H1 (cell line): ENCODE measurements around the gene PI4KB. TPM values are rescaled to one million over a fixed set of nuclear protein-coding genes. Genes with fewer than 3 reads are reported as not detected.

Experiments
- ASH2L ChIP-seq: fragments of 200-600, 300-600 bp; sonication (generic); IDR thresholded peaks from one replicate; pipeline ENCODE4 v1.7.1; 2017; ENCODE audit warnings: low read length
- ATF3 ChIP-seq: IDR thresholded peaks from 2 replicates; pipeline ENCODE4 v1.6.1; 2011; ENCODE audit warnings: low read depth, mild to moderate bottlenecking, low read length; ENCODE audit not compliant: insufficient read depth
- BACH1 ChIP-seq: IDR thresholded peaks from 2 replicates; pipeline ENCODE4 v1.6.1; 2012; ENCODE audit warnings: low read length, improper control_type of control experiment
- BRCA1 ChIP-seq: IDR thresholded peaks from 2 replicates; pipeline ENCODE4 v1.6.1; 2012; ENCODE audit warnings: low read depth, low read length, improper control_type of control experiment
- CBX5 ChIP-seq: fragments of 300-800, 300-1000 bp; sonication (generic); IDR thresholded peaks from 2 replicates; pipeline ENCODE4 v1.7.1; 2016; ENCODE audit warnings: antibody characterized with exemption, low read length, low read depth
- CHD1 ChIP-seq: IDR thresholded peaks from 2 replicates; pipeline ENCODE4 v1.6.1; 2012; ENCODE audit warnings: low read depth, low read length, improper control_type of control experiment
- CREB1 ChIP-seq: IDR thresholded peaks from 2 replicates; pipeline ENCODE4 v1.6.1; 2012; ENCODE audit warnings: inconsistent platforms
- CTBP2 ChIP-seq: IDR thresholded peaks from 2 replicates; pipeline ENCODE4 v1.7.0; 2011; ENCODE audit warnings: borderline replicate concordance, mild to moderate bottlenecking, moderate library complexity, mixed read lengths, low read length; ENCODE audit not compliant: insufficient read depth, insufficient read length
- HDAC2 ChIP-seq, 2 experiments: fragments of 300-600 bp in 1 of 2; sonication (generic) in 1 of 2; IDR thresholded peaks; 2 replicates each; pipeline ENCODE4 v1.6.1; 2011 to 2012; ENCODE audit warnings: low read depth in 2 of 2, low read length in 2 of 2, mild to moderate bottlenecking in 2 of 2, moderate library complexity in 2 of 2, borderline replicate concordance in 1 of 2, inconsistent platforms in 1 of 2
- JUN ChIP-seq: IDR thresholded peaks from 2 replicates; pipeline ENCODE4 v1.6.1; 2011; ENCODE audit warnings: low read depth, mild to moderate bottlenecking, improper control_type of control experiment, low read length
- JUND ChIP-seq: IDR thresholded peaks from 2 replicates; pipeline ENCODE4 v1.6.1; 2011; ENCODE audit warnings: mild to moderate bottlenecking, improper control_type of control experiment, low read length
- KDM4A ChIP-seq: IDR thresholded peaks from one replicate; pipeline ENCODE4 v1.7.1; 2012; ENCODE audit warnings: low read depth, mild to moderate bottlenecking, moderate library complexity, low read length, inconsistent platforms; ENCODE audit not compliant: severe bottlenecking
- MAFK ChIP-seq: IDR thresholded peaks from 2 replicates; pipeline ENCODE4 v1.6.1; 2012; ENCODE audit warnings: low read depth, mild to moderate bottlenecking, improper control_type of control experiment, low read length
- POLR2AphosphoS5 ChIP-seq: IDR thresholded peaks from 2 replicates; pipeline ENCODE4 v1.6.1; 2011; ENCODE audit warnings: low read depth, low read length
- RAD21 ChIP-seq, 2 experiments: IDR thresholded peaks in 1 of 2; conservative IDR thresholded peaks in 1 of 2; 2 replicates each; pipeline ENCODE4 v1.6.1; 2011; ENCODE audit warnings: low read depth in 2 of 2, low read length in 2 of 2, improper control_type of control experiment in 1 of 2, inconsistent platforms in 1 of 2, mild to moderate bottlenecking in 1 of 2, moderate library complexity in 1 of 2
- RNF2 ChIP-seq: fragments of 200-900, 300-1000 bp; sonication (generic); IDR thresholded peaks from 2 replicates; pipeline ENCODE4 v1.7.1; 2016; ENCODE audit warnings: borderline replicate concordance, low read depth, mild to moderate bottlenecking, antibody characterized with exemption, low read length; ENCODE audit not compliant: poor library complexity, severe bottlenecking; ENCODE audit errors: missing control alignments
- RXRA ChIP-seq: IDR thresholded peaks from 2 replicates; pipeline ENCODE4 v1.6.1; 2011; ENCODE audit warnings: low read depth, mild to moderate bottlenecking, low read length, moderate library complexity; ENCODE audit not compliant: insufficient read depth
- SIN3A ChIP-seq, 2 experiments: IDR thresholded peaks in 1 of 2; conservative IDR thresholded peaks in 1 of 2; 2 replicates each; pipeline ENCODE4 v1.6.1; 2011 to 2012; ENCODE audit warnings: low read length in 2 of 2, improper control_type of control experiment in 1 of 2, low read depth in 1 of 2, mild to moderate bottlenecking in 1 of 2
- SIRT6 ChIP-seq: IDR thresholded peaks from one replicate; pipeline ENCODE4 v1.7.1; 2012; ENCODE audit warnings: low read length, inconsistent platforms
- SUZ12 ChIP-seq: fragments of 200-600 bp; sonication (generic); IDR thresholded peaks from 2 replicates; pipeline ENCODE4 v1.6.1; 2012; ENCODE audit warnings: mild to moderate bottlenecking, inconsistent platforms, low read length, moderate library complexity, mixed read lengths
- TCF12 ChIP-seq: IDR thresholded peaks from 2 replicates; pipeline ENCODE4 v1.6.1; 2011; ENCODE audit warnings: low read depth, mild to moderate bottlenecking, low read length
- polyA plus RNA-seq, 7 experiments: library from polyadenylated mRNA; depleted of rRNA in 3 of 7; stranded (reverse) in 5 of 7; unstranded in 2 of 7; fragments of >200 nt in 5 of 7; fragments of 200-250 nt in 2 of 7; gene quantifications; 1 replicate in 5 of 7; 2 replicates in 1 of 7; 4 replicates in 1 of 7; pipeline versions ENCODE4 v1.2.1 to v1.2.3, GENCODE V29; 2011 to 2013; ENCODE audit warnings: missing spikeins in 2 of 7, mixed read lengths in 2 of 7
- total RNA-seq: library from RNA; stranded (reverse); fragmentation: NEBNext Ultra II Directional; extraction: Animal tissue kit (Norgen Biotek cat#: 25700); gene quantifications from 2 replicates; pipeline ENCODE4 v1.2.1, GENCODE V29; 2021

The PI4KB gene
- total and polyA plus RNA-seq, 2 of the 8 experiments (the other 6 are each of a cell fraction or from before 2014, with no cell fraction given), result 30.1 to 37.1 TPM

- TF ChIP-seq MAFK (no peak), ASH2L (peak; percentile 65), JUN (peak; percentile 75; the same call in 1 of the 2 replicates), JUND (peak; percentile 93), HDAC2 (IDR thresholded peaks at IDR 0.05; ENCODE audit: borderline replicate concordance in 1 of 2, low read depth in 2 of 2, low read length in 2 of 2) (no peak), CHD1 (no peak), CREB1 (peak; percentile 92), RXRA (no peak), RAD21 (IDR thresholded peaks at IDR 0.05 in 1 of 2, conservative IDR thresholded peaks at IDR 0.05 in 1 of 2; ENCODE audit: low read depth in 2 of 2, low read length in 2 of 2) (0 out of 4 replicates have a peak, but pooled peaks have one; percentile 13 to 21), KDM4A (peak; percentile 56), TCF12 (0 out of 2 replicates have a peak, but pooled peaks have one; percentile 39), CTBP2 (no peak), RNF2 (no peak), CBX5 (no peak), SIN3A (conservative IDR thresholded peaks at IDR 0.05 in 1 of 2, IDR thresholded peaks at IDR 0.05 in 1 of 2; ENCODE audit: low read depth in 1 of 2, low read length in 2 of 2) (peak in 1 of 2 experiments; percentile 41; a peak in 1 of 4 replicates), ATF3 (no peak), SIRT6 (no peak), BACH1 (peak; percentile 41; the same call in 1 of the 2 replicates), SUZ12 (no peak), POLR2AphosphoS5 (peak; percentile 77), BRCA1 (no peak)
These were observed 45.8 kb downstream of the PI4KB start (continued) for GRCh38 chr1:151281225-151281968.
